GM21619 (cell line): ENCODE data around the gene CCDC7.
"Not testable (repeated sequence)": the region's sequence is repeated elsewhere in the genome, so short reads cannot be mapped to it uniquely, and the experiment has no call there.

ENCODE experiments used
- ATAC-seq: cut with Tn5 transposase; IDR thresholded peaks from one replicate; pipeline ENCODE4 v1.9.1; 2021; ENCODE audit not compliant: unreplicated experiment

CCDC7 gene

DNA sequence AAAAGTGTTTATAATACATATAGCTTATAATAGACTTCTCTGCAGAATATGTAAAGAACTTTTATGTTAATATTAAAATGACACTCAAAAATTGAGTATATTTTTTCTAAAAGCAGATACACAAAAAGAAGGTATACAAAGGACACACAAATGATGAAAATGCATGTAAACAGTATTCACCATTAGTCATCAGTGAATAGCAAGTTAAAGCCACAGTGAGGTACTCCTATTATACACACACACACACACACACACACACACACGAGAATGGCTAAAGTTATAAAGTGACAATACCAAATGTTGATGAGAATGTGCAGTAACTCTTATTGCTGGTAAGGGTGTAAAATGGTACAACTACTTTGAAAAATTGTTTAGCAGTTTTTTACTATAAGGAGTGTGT is 419.2 kb downstream of the CCDC7 start:
- ATAC-seq = no peak

DNA sequence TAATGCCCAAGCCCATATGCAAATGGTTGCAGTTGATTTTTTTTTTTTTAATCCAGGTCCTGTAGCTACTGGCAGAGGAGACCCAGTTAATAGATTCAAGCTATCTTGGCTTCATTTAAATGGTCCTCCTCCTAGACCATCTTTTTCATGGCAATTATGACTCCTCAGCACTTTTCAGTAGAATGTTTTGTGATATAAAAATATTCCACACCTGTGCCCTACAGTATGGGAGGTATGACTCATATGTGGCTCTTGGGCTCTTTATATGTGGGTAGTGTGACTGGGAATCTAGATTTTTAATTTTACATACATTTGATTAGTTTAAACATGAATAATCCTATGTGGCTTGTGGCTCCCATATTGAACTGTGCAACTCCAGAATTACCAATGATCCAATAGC is 432.0 kb downstream of the CCDC7 start:
- no peak for ATAC-seq

GRCh38 chr10:32878646-32879045 is 432.7 kb downstream of the CCDC7 start:
- no peak for ATAC-seq

GRCh38 chr10:32882076-32882475 is 436.1 kb downstream of the CCDC7 start:
- no peak for ATAC-seq

DNA sequence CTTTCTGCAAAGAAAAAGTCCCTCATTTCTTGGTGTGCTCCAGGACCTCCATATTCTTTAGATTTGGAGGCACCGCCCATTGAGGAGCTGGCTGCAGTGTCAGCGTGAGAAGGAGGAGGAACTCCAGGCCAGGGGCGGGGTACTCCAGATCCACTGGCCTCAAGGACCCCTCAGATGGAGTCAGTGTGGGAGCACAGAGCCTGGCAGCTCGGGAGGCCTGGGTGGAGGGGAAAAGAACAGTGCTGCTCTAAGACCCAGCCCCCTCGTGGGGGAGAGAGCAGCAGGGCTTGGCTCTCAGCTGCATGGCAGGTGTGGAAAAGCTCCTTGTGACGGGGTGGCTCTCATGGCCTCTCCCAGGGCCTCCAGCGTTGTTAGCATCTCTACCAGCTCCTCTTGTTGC is 441.5 kb downstream of the CCDC7 start:
- ATAC-seq = no peak

GRCh38 chr10:32888161-32888927 is 442.4 kb downstream of the CCDC7 start:
- ATAC-seq = no peak

DNA sequence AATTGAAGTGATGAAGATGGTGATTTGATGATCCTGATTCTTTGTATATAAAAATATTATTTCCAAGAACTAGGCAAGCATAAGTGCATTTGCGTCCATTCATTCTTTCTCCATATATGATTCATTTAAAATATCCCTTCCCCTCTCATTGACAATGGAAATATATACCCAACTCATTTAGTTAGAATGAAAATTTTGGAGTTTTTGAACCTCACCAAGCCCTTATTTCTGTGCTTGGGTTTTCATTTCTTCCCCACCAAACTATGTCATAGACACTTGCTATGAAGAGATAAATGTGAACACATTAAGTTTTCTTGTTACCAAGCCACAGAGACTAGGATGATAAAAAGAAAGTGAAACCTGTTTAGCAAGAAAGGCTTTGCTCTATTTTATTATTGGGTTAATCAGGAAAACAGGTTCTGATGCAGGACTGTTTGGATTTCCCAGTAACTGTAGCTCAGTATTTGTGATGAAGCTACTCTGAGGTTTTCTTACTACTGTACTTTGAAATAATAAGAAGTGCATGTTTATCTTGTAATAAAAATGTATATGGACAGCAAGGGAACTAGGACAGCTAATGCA is 443.8 kb downstream of the CCDC7 start:
- ATAC-seq = no peak

DNA sequence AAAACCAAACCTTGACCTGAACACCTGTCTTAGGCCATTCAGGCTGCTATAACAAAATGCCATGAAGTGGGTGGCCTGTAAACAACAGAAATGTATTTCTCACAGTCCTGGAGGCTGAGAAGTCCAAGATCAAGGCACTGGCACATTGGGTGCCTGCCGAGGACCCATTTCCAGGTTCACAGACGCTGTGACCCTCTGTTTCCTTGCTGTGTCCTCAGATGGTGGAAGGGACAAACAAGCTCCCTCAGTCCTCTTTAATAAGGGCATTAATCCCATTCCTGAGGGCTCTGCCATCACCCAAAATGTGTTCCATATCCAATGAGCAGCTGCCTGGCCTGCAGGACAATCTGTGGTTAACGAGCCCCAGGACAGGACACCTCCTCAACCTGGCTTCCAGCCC is 444.5 kb downstream of the CCDC7 start:
- no peak for ATAC-seq

- no peak for ATAC-seq
These were observed 445.3 kb downstream of the CCDC7 start for GRCh38 chr10:32891261-32891660.

GRCh38 chr10:32893434-32893833 is 447.5 kb downstream of the CCDC7 start:
- no peak for ATAC-seq

DNA sequence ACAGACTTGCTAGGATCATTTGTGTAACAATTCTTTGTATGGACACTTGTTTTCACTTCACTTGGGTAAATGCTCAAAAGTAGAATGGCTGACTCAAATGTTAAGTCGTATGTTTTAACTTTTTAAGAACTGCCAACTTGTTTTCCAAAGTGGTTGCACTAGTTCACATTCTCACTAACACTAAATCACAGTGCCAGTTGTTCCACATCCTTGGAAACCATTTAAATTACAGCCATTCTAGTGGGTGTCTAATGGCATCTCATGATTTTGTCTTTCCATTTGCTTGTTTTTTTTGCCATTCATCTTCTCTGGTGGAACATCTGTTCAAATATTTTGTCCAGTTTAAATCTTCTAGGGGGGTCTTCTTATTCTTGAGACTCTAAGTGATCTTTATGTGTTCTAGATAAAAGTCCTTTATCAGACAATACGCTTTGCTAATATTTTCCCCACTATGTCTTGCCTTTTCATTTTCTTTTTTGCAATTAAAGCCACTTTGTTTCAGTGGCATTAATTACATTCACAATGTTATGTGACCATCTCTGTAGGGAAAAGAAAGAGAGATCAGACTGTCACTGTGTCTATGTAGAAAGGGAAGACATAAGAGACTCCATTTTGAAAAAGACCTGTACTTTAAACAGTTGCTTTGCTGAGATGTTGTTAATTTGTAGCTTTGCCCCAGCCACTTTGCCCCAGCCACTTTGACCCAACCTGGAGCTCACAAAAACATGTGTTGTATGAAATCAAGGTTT is 448.1 kb downstream of the CCDC7 start:
- no peak for ATAC-seq

- not testable (repeated sequence) for ATAC-seq
These were observed 449.4 kb downstream of the CCDC7 start for GRCh38 chr10:32895200-32895968.

- no peak for ATAC-seq
These were observed 455.9 kb downstream of the CCDC7 start for GRCh38 chr10:32901815-32902214.

DNA sequence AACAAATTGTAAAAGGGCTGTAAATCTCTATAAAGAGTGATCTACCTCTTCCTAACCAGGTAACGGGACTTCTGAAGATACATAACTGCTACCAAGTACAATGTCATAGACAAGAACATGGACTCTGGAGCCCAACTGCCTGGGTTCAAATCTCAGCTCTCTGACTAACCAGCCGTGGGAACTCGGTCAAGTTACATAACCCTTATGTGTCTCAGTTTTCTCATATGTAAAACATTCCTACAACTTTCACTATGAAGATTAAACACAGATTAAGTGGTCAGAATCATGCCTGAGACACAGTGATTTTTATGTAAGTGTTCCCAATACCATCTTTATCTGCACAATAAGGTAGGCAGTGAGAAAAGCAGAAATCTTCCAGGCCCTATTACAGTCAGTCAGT is 459.5 kb downstream of the CCDC7 start:
- no peak for ATAC-seq

DNA sequence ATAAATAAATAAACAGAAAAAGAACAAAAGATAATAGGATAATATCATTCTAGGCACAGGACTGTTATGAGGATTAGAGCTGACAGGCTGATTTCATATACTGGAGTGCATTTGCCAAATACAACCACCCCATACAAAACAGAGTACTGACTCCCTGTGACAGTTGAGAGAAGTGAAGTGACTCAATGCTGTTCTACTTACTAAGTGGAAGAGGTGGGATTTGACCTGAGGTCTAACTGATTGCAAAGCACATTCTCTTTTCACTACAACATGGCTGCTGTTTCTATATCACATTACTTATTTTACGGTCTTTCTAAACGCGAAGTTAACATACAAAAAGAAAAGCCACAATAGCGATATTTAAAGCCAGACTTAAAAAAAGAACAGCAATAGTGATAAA is 460.7 kb downstream of the CCDC7 start:
- no peak for ATAC-seq

DNA sequence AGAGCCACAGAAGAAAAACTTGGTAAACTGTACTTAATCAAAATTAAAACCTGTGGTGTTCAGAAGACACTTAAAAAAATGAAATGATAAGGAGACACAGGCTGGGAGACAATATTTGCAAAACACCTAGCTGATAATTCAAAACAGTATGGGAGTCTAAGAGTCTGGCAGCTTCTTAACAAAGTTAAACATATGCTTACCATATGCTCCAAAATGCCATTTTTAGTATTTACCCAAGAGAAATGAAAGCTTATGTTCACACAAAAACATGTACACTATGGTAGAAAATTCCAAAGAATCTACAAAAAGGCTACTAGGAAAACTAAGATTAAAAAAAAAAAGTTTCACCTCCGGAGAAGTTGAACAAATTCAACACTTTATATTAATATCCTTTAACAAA is 463.5 kb downstream of the CCDC7 start:
- ATAC-seq = no peak

- not testable (repeated sequence) for ATAC-seq
These were observed 464.0 kb downstream of the CCDC7 start for GRCh38 chr10:32909970-32910369.

- ATAC-seq = no peak
These were observed 465.5 kb downstream of the CCDC7 start for GRCh38 chr10:32911285-32912016.

GRCh38 chr10:32917817-32918216 is 471.9 kb downstream of the CCDC7 start:
- ATAC-seq = not testable (repeated sequence)

GRCh38 chr10:32922170-32922569 is 476.2 kb downstream of the CCDC7 start:
- no peak for ATAC-seq

GRCh38 chr10:32923134-32923533 is 477.2 kb downstream of the CCDC7 start:
- no peak for ATAC-seq
